K562 (cell line): Measurements from ENCODE around the gene DOCK3.

Experiments used
- JUN ChIP-seq, 2 experiments: sonication (generic) in 1 of 2; formaldehyde crosslinking in 1 of 2; IDR thresholded peaks; 2 replicates each; pipeline versions ENCODE4 v1.6.1 to v1.8.0; 2012 to 2022; ENCODE audit warnings: borderline replicate concordance in 2 of 2, mild to moderate bottlenecking in 2 of 2, improper control_type of control experiment in 1 of 2, low read depth in 1 of 2, low read length in 1 of 2, missing genetic modification reagents in 1 of 2
- NFE2 ChIP-seq: IDR thresholded peaks from 2 replicates; pipeline ENCODE4 v1.6.1; 2014; ENCODE audit warnings: antibody characterized with exemption, low read depth
- SMAD1 ChIP-seq: fragments of 150-350 bp; IDR thresholded peaks from 2 replicates; pipeline ENCODE4 v1.6.1; 2014; ENCODE audit warnings: low read length, low read depth; ENCODE audit not compliant: partially characterized antibody
- SMC3 ChIP-seq: conservative IDR thresholded peaks from 2 replicates; pipeline ENCODE4 v1.6.1; 2011; ENCODE audit warnings: low read depth, low read length, improper control_type of control experiment; ENCODE audit not compliant: insufficient read depth
- SNIP1 ChIP-seq: fragments of 450-650 bp; IDR thresholded peaks from 2 replicates; pipeline ENCODE4 v1.7.1; 2017; ENCODE audit warnings: low read depth, mild to moderate bottlenecking
- TF ChIP-seq, protein P1 (sequence below), 3 experiments: IDR thresholded peaks in 2 of 3; conservative IDR thresholded peaks in 1 of 3; 2 replicates each; pipeline ENCODE4 v1.5.1; 2011 to 2012; ENCODE audit warnings: low read length in 3 of 3, mild to moderate bottlenecking in 3 of 3, control low read depth in 2 of 3, improper control_type of control experiment in 1 of 3, inconsistent platforms in 1 of 3, low read depth in 1 of 3, mixed read lengths in 1 of 3, moderate library complexity in 1 of 3; ENCODE audit not compliant: insufficient read depth in 2 of 3
- TF ChIP-seq, protein P2 (sequence below), 2 experiments: fragments of 450-650 bp in 1 of 2; sonication (generic) in 1 of 2; formaldehyde crosslinking; conservative IDR thresholded peaks; 2 replicates each; pipeline versions ENCODE4 v1.4.0 to v1.8.1; 2020 to 2022; ENCODE audit warnings: mild to moderate bottlenecking in 1 of 2, missing genetic modification reagents in 1 of 2
- TF ChIP-seq, protein P3 (sequence below): fragments of 450-650 bp; IDR thresholded peaks from 2 replicates; pipeline ENCODE4 v1.6.1; 2018; ENCODE audit not compliant: partially characterized antibody

DNA sequence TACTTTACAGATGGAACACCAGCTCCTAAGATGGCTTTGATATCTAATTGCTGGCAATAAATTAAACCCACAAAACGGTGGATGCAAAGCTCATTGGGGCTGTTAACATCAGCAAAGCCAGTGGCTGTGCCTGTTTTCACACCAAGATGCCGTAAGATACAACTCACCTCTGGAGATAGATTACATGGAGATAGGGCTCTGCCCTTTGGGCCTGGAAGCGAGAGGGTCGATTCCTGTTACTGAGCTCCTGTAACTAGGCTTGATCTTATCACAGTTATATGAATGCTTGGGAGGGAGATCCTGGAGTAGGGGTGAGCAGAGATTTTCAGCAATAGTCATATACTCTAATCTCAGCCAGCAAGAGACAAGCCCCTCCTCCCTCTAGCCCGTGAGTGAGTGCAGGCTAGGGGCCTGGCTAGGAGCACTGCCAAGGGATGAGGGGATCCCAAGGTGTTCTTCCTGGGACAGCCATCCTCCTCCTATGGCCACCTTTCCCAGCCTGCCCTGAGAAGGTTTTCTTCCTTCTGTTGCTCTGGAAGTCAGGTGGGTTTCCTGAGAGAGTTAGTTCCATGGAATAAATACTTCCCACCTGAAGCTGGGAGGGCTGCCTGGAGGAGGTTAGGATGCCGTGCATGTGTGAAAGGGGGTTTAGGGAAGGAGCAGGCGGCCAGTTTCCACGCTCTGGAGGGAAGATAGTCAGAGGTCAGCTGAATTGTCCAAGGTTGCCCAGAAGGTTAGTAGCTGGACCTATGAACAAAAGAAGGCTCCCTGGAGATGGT lies 18.1 kb upstream of the DOCK3 start:
- TF ChIP-seq, protein P1, sequence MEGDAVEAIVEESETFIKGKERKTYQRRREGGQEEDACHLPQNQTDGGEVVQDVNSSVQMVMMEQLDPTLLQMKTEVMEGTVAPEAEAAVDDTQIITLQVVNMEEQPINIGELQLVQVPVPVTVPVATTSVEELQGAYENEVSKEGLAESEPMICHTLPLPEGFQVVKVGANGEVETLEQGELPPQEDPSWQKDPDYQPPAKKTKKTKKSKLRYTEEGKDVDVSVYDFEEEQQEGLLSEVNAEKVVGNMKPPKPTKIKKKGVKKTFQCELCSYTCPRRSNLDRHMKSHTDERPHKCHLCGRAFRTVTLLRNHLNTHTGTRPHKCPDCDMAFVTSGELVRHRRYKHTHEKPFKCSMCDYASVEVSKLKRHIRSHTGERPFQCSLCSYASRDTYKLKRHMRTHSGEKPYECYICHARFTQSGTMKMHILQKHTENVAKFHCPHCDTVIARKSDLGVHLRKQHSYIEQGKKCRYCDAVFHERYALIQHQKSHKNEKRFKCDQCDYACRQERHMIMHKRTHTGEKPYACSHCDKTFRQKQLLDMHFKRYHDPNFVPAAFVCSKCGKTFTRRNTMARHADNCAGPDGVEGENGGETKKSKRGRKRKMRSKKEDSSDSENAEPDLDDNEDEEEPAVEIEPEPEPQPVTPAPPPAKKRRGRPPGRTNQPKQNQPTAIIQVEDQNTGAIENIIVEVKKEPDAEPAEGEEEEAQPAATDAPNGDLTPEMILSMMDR (IDR thresholded peaks at IDR 0.05 in 2 of 3, conservative IDR thresholded peaks at IDR 0.05 in 1 of 3; ENCODE audit: insufficient read depth in 2 of 3, low read depth in 1 of 3, low read length in 3 of 3): no peak
- TF ChIP-seq, protein P2, sequence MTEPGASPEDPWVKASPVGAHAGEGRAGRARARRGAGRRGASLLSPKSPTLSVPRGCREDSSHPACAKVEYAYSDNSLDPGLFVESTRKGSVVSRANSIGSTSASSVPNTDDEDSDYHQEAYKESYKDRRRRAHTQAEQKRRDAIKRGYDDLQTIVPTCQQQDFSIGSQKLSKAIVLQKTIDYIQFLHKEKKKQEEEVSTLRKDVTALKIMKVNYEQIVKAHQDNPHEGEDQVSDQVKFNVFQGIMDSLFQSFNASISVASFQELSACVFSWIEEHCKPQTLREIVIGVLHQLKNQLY (CRISPR knock-in tag; conservative IDR thresholded peaks at IDR 0.05): no peak
- TF ChIP-seq SMC3: no peak
- TF ChIP-seq SNIP1: no peak
- no peak for TF ChIP-seq JUN (IDR thresholded peaks at IDR 0.05; ENCODE audit: borderline replicate concordance, low read depth, low read length)
- no peak for TF ChIP-seq JUN (CRISPR knock-in tag; IDR thresholded peaks at IDR 0.05; ENCODE audit: borderline replicate concordance)
- TF ChIP-seq NFE2: no peak
- TF ChIP-seq SMAD1: no peak
- TF ChIP-seq, protein P3, sequence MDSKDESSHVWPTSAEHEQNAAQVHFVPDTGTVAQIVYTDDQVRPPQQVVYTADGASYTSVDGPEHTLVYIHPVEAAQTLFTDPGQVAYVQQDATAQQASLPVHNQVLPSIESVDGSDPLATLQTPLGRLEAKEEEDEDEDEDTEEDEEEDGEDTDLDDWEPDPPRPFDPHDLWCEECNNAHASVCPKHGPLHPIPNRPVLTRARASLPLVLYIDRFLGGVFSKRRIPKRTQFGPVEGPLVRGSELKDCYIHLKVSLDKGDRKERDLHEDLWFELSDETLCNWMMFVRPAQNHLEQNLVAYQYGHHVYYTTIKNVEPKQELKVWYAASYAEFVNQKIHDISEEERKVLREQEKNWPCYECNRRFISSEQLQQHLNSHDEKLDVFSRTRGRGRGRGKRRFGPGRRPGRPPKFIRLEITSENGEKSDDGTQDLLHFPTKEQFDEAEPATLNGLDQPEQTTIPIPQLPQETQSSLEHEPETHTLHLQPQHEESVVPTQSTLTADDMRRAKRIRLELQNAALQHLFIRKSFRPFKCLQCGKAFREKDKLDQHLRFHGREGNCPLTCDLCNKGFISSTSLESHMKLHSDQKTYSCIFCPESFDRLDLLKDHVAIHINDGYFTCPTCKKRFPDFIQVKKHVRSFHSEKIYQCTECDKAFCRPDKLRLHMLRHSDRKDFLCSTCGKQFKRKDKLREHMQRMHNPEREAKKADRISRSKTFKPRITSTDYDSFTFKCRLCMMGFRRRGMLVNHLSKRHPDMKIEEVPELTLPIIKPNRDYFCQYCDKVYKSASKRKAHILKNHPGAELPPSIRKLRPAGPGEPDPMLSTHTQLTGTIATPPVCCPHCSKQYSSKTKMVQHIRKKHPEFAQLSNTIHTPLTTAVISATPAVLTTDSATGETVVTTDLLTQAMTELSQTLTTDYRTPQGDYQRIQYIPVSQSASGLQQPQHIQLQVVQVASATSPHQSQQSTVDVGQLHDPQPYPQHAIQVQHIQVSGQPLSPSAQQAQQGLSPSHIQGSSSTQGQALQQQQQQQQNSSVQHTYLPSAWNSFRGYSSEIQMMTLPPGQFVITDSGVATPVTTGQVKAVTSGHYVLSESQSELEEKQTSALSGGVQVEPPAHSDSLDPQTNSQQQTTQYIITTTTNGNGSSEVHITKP: no peak
